Stimulated activated naive CD8-positive, alpha-beta T cell treated with anti-CD3 and anti-CD28 coated beads, Interleukin-15, Interleukin-2, amounts not matched to agents 100 U/mL and 50 U/mL, for 24 hours (primary cell): ENCODE data around the gene SLC9C1.
"Not testable (repeated sequence)": the region's sequence is repeated elsewhere in the genome, so short reads cannot be mapped to it uniquely, and the experiment has no call there.

ENCODE experiments used
- ATAC-seq: fragments of 150-1000 bp; cut with Tn5 transposase; one replicate; pipeline ENCODE4 v1.10.0; 2021
- DNase-seq: peaks from one replicate; pipeline ENCODE4 v3.0.0; 2021

SLC9C1 gene

GRCh38 chr3:112197131-112197530 is 96.9 kb downstream of the SLC9C1 start:
- ATAC-seq (no peak), DNase-seq (no peak)

- ATAC-seq: no peak
- DNase-seq: no peak
Measured at GRCh38 chr3:112187300-112187699, 106.7 kb downstream of the SLC9C1 start.

GRCh38 chr3:112185423-112186035 is 108.5 kb downstream of the SLC9C1 start:
- ATAC-seq: peak; percentile 43
- not testable (repeated sequence) for DNase-seq

- no peak for ATAC-seq
- no peak for DNase-seq
Measured at GRCh38 chr3:112175646-112176045, 118.4 kb downstream of the SLC9C1 start.

GRCh38 chr3:112175037-112175436 is 119.0 kb downstream of the SLC9C1 start:
- DNase-seq: no peak
- ATAC-seq: no peak

- ATAC-seq (no peak), DNase-seq (no peak)
Measured at GRCh38 chr3:112171144-112171543, 122.9 kb downstream of the SLC9C1 start.

- DNase-seq (no peak), ATAC-seq (no peak)
Measured at GRCh38 chr3:112170046-112170445, 124.0 kb downstream of the SLC9C1 start.

- ATAC-seq (no peak), DNase-seq (no peak)
Measured at GRCh38 chr3:112167758-112168157, 126.3 kb downstream of the SLC9C1 start.

- ATAC-seq: no peak
- DNase-seq: no peak
Measured at GRCh38 chr3:112149136-112149535, 144.9 kb downstream of the SLC9C1 start.

GRCh38 chr3:112143689-112144088 is 150.3 kb downstream of the SLC9C1 start:
- ATAC-seq: no peak
- DNase-seq: no peak

- ATAC-seq (peak; percentile 86), DNase-seq (no peak)
Measured at GRCh38 chr3:112143251-112143650, 150.8 kb downstream of the SLC9C1 start.

GRCh38 chr3:112141293-112141692 is 152.7 kb downstream of the SLC9C1 start:
- DNase-seq (no peak), ATAC-seq (no peak)

- ATAC-seq (no peak), DNase-seq (no peak)
Measured at GRCh38 chr3:112140584-112140983, 153.4 kb downstream of the SLC9C1 start.

- ATAC-seq: no peak
Measured at GRCh38 chr3:112138219-112138969, 155.6 kb downstream of the SLC9C1 start.

GRCh38 chr3:112137781-112138180 is 156.2 kb downstream of the SLC9C1 start:
- ATAC-seq (no peak), DNase-seq (no peak)

More at GRCh38 chr3:112138219-112138969, 155.6 kb downstream of the SLC9C1 start:
- DNase-seq: no peak

- DNase-seq (peak; percentile 40), ATAC-seq (no peak)
Measured at GRCh38 chr3:112136959-112137693, 156.9 kb downstream of the SLC9C1 start.

- DNase-seq: no peak
- no peak for ATAC-seq
Measured at GRCh38 chr3:112136046-112136445, 158.0 kb downstream of the SLC9C1 start.

- DNase-seq: no peak
- peak; percentile 47 for ATAC-seq
Measured at GRCh38 chr3:112134335-112135124, 159.5 kb downstream of the SLC9C1 start.

GRCh38 chr3:112133626-112134334 is 160.2 kb downstream of the SLC9C1 start:
- ATAC-seq: no peak

GRCh38 chr3:112132975-112133448 is 161.0 kb downstream of the SLC9C1 start, which contains the start of gene GCSAM:
TSS of gene GCSAM (minus strand) at chr3:112133248. CDS start at chr3:112133120, 128 bp downstream.
- DNase-seq (peak; percentile 64), ATAC-seq (peak; percentile 82)

More at GRCh38 chr3:112133626-112134334, 160.2 kb downstream of the SLC9C1 start:
- DNase-seq: no peak

GRCh38 chr3:112132554-112132953 is 161.5 kb downstream of the SLC9C1 start:
- no peak for ATAC-seq

More at GRCh38 chr3:112132554-112132953, 161.5 kb downstream of the SLC9C1 start:
- no peak for DNase-seq
